ENCODE results near the gene CEACAM3.

Gene CEACAM3

GRCh38 chr19:41774515-41774980, 21.8 kb upstream of the CEACAM3 start:
- H3K27me3 ChIP-seq (replicated peaks; ENCODE audit: control insufficient read depth, insufficient read depth, low read length): no peaks in the 10 kb centered on the region; the same call in 1 of the 2 replicates
- no peak overlapping the region for H3K4me3 ChIP-seq (replicated peaks; ENCODE audit: low read depth, low read length)
- TF ChIP-seq, protein P1, sequence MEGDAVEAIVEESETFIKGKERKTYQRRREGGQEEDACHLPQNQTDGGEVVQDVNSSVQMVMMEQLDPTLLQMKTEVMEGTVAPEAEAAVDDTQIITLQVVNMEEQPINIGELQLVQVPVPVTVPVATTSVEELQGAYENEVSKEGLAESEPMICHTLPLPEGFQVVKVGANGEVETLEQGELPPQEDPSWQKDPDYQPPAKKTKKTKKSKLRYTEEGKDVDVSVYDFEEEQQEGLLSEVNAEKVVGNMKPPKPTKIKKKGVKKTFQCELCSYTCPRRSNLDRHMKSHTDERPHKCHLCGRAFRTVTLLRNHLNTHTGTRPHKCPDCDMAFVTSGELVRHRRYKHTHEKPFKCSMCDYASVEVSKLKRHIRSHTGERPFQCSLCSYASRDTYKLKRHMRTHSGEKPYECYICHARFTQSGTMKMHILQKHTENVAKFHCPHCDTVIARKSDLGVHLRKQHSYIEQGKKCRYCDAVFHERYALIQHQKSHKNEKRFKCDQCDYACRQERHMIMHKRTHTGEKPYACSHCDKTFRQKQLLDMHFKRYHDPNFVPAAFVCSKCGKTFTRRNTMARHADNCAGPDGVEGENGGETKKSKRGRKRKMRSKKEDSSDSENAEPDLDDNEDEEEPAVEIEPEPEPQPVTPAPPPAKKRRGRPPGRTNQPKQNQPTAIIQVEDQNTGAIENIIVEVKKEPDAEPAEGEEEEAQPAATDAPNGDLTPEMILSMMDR (IDR thresholded peaks at IDR 0.05; ENCODE audit: insufficient read depth, low read length, poor library complexity, severe bottlenecking): no peak
- DNase-seq (ENCODE audit: extremely low read depth, insufficient read length): no peak
- no peaks in the 10 kb centered on the region for H3K36me3 ChIP-seq (ENCODE audit: control insufficient read depth, insufficient read depth, low read length)

GRCh38 chr19:41776700-41777099, 19.7 kb upstream of the CEACAM3 start:
- Histone ChIP-seq H3K27me3 (replicated peaks; ENCODE audit: control insufficient read depth, insufficient read depth, low read length) (no peaks in the 10 kb centered on the region; the same call in 1 of the 2 replicates), H3K36me3 (ENCODE audit: control insufficient read depth, insufficient read depth, low read length) (no peaks in the 10 kb centered on the region), H3K4me3 (replicated peaks; ENCODE audit: low read depth, low read length) (no peak overlapping the region)
- DNase-seq (ENCODE audit: extremely low read depth, insufficient read length): no peak
- TF ChIP-seq, protein P1 (IDR thresholded peaks at IDR 0.05; ENCODE audit: insufficient read depth, low read length, poor library complexity, severe bottlenecking): no peak

GRCh38 chr19:41783612-41784011, 12.8 kb upstream of the CEACAM3 start:
- DNase-seq (ENCODE audit: extremely low read depth, insufficient read length): no peak
- Histone ChIP-seq H3K4me3 (replicated peaks; ENCODE audit: low read depth, low read length) (no peak overlapping the region), H3K36me3 (ENCODE audit: control insufficient read depth, insufficient read depth, low read length) (no peaks in the 10 kb centered on the region), H3K27me3 (replicated peaks; ENCODE audit: control insufficient read depth, insufficient read depth, low read length) (peaks cover 3% of the 10 kb centered on the region)
- TF ChIP-seq, protein P1 (IDR thresholded peaks at IDR 0.05; ENCODE audit: insufficient read depth, low read length, poor library complexity, severe bottlenecking): no peak

DNA sequence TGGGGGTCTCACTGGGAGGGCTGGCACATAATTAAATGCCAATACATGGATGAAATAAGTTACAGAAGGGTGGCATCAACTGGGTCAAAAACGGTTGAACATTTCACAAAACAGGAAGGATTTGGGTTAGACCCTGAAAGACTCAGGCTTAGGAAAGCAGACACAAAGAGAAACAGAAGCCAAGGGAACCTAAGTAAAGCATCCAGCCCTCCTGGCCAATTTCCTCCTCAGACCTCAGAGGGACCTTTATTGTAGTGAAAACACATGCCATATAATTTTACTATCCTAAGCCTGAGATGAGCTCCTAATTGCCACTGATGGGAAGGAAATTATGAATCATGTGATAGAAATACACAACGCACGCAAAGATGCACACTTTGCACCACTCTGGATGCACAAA, 12.1 kb upstream of the CEACAM3 start:
- Histone ChIP-seq H3K36me3 (ENCODE audit: control insufficient read depth, insufficient read depth, low read length) (no peaks in the 10 kb centered on the region), H3K27me3 (replicated peaks; ENCODE audit: control insufficient read depth, insufficient read depth, low read length) (peaks cover 3% of the 10 kb centered on the region), H3K4me3 (replicated peaks; ENCODE audit: low read depth, low read length) (no peak overlapping the region)
- TF ChIP-seq, protein P1 (IDR thresholded peaks at IDR 0.05; ENCODE audit: insufficient read depth, low read length, poor library complexity, severe bottlenecking): no peak
- no peak for DNase-seq (ENCODE audit: extremely low read depth, insufficient read length)

DNA sequence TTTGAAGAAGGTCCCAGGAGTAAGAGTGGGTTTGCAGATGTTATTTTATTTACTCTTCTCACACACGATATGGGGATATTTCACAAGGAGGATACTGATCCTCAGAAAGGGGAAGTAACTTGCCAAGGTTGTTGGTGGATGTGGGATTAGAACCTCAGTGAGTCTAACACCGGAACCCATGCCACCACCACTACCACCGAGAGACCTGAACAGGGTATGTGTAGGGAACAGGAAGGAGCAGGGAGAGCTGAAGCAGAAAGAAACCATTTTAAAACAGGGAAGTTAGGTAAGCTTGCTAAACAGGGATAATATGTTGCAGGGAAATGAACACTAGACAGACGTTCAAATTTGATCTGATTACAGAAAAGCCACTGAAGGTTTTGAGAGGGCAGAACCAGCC, 11.6 kb upstream of the CEACAM3 start:
- TF ChIP-seq, protein P1 (IDR thresholded peaks at IDR 0.05; ENCODE audit: insufficient read depth, low read length, poor library complexity, severe bottlenecking): no peak
- Histone ChIP-seq H3K4me3 (replicated peaks; ENCODE audit: low read depth, low read length) (no peak overlapping the region), H3K36me3 (ENCODE audit: control insufficient read depth, insufficient read depth, low read length) (no peaks in the 10 kb centered on the region), H3K27me3 (replicated peaks; ENCODE audit: control insufficient read depth, insufficient read depth, low read length) (peaks cover 3% of the 10 kb centered on the region)
- DNase-seq (ENCODE audit: extremely low read depth, insufficient read length): no peak

DNA sequence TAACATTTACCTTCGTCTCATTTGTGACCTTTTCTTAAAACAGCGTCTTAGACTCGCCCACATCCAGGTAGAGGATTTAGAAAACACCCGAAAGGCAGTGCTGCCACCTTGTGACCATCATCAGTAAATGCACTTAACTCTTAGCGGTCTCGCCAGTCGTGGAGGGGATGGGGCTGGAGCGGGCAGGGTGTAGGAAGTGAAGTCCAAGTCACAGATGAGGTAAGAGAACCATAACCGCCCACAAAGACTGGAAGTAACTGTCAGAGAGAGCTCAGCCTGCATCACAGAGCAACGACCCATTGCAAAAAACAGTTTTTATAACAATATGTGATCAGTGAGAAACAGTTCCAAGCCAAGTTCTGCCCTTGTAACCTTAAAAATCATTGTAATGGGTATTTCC, 10.7 kb upstream of the CEACAM3 start:
- Histone ChIP-seq H3K27me3 (replicated peaks; ENCODE audit: control insufficient read depth, insufficient read depth, low read length) (peaks cover 4% of the 10 kb centered on the region), H3K4me3 (replicated peaks; ENCODE audit: low read depth, low read length) (no peak overlapping the region), H3K36me3 (ENCODE audit: control insufficient read depth, insufficient read depth, low read length) (no peaks in the 10 kb centered on the region)
- DNase-seq (ENCODE audit: extremely low read depth, insufficient read length): peak; percentile 55
- TF ChIP-seq, protein P1 (IDR thresholded peaks at IDR 0.05; ENCODE audit: insufficient read depth, low read length, poor library complexity, severe bottlenecking): peak; percentile 91

Measured in GM06990 (cell line).